K562 (cell line): ENCODE measurements around the gene METTL25B.

Source experiments
- CBFA2T3 ChIP-seq: fragments of 450-650 bp; IDR thresholded peaks from 2 replicates; pipeline ENCODE4 v1.6.1; 2017
- EP300 ChIP-seq: IDR thresholded peaks from 2 replicates; pipeline ENCODE4 v1.6.1; 2012; ENCODE audit warnings: low read length, improper control_type of control experiment
- MAZ ChIP-seq, 2 experiments: fragments of 450-650 bp in 1 of 2; sonication (generic) in 1 of 2; formaldehyde crosslinking; IDR thresholded peaks in 1 of 2; conservative IDR thresholded peaks in 1 of 2; 2 replicates each; pipeline versions ENCODE4 v1.4.0 to v1.5.0; 2020; ENCODE audit warnings: mild to moderate bottlenecking in 1 of 2, missing genetic modification reagents in 1 of 2
- POU5F1 ChIP-seq: fragments of 150-350 bp; IDR thresholded peaks from 2 replicates; pipeline ENCODE4 v1.6.1; 2014; ENCODE audit warnings: borderline replicate concordance, low read length, low read depth, mild to moderate bottlenecking; ENCODE audit not compliant: partially characterized antibody
- RFX5 ChIP-seq: IDR thresholded peaks from 2 replicates; pipeline ENCODE4 v1.6.1; 2011; ENCODE audit warnings: low read depth, mild to moderate bottlenecking, improper control_type of control experiment, low read length
- SREBF1 ChIP-seq: fragments of 150-350 bp; IDR thresholded peaks from 2 replicates; pipeline ENCODE4 v1.6.1; 2014; ENCODE audit warnings: antibody characterized with exemption, low read depth, low read length, borderline replicate concordance
- TF ChIP-seq, protein P1 (sequence below), 2 experiments: IDR thresholded peaks in 1 of 2; conservative IDR thresholded peaks in 1 of 2; 2 replicates each; pipeline ENCODE4 v1.6.1; 2016; ENCODE audit warnings: low read depth in 2 of 2, mild to moderate bottlenecking in 1 of 2, missing compliant biosample characterization in 1 of 2, missing genetic modification characterization in 1 of 2, moderate library complexity in 1 of 2
- TF ChIP-seq, protein P2 (sequence below): fragments of 450-650 bp; conservative IDR thresholded peaks from 2 replicates; pipeline ENCODE4 v1.6.1; 2016; ENCODE audit warnings: missing genetic modification characterization, low read depth, mild to moderate bottlenecking, missing compliant biosample characterization, moderate library complexity
- TF ChIP-seq, protein P3 (sequence below): fragments of 450-650 bp; IDR thresholded peaks from 2 replicates; pipeline ENCODE4 v1.6.1; 2017; ENCODE audit warnings: antibody characterized with exemption, mild to moderate bottlenecking
- TF ChIP-seq, protein P4 (sequence below): sonication (generic); formaldehyde crosslinking; IDR thresholded peaks from 2 replicates; pipeline ENCODE4 v1.8.0; 2022; ENCODE audit warnings: missing genetic modification reagents, mild to moderate bottlenecking, moderate library complexity, borderline replicate concordance

DNA sequence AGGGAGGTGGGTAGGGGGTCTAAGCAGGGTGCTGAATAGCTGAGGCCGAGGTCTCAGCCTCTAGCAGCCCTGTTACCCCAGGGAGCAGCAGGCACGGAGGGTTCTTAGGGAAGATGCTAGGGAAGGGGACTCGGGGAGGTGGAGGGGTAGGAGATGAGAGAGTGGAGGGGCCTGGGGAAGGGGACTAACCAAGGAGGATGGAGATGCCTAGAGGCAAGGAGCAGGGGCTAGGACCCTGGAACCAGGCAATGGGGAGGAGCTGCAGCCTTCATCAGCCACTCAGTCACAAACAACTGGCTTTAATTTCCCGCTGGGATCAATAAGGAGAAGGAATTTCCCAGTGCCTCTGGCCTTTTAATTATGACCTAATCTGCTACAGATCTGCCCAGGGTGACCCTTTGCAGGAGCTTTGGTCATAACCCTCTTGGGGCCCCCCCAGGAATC, 20.0 kb upstream of the METTL25B start:
- no peak for TF ChIP-seq POU5F1
- TF ChIP-seq, protein P1, sequence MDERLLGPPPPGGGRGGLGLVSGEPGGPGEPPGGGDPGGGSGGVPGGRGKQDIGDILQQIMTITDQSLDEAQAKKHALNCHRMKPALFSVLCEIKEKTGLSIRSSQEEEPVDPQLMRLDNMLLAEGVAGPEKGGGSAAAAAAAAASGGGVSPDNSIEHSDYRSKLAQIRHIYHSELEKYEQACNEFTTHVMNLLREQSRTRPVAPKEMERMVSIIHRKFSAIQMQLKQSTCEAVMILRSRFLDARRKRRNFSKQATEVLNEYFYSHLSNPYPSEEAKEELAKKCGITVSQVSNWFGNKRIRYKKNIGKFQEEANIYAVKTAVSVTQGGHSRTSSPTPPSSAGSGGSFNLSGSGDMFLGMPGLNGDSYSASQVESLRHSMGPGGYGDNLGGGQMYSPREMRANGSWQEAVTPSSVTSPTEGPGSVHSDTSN (CRISPR knock-in tag; IDR thresholded peaks at IDR 0.05; ENCODE audit: low read depth): no peak
- TF ChIP-seq, protein P1 (tag; conservative IDR thresholded peaks at IDR 0.05; ENCODE audit: low read depth): no peak
- TF ChIP-seq, protein P2, sequence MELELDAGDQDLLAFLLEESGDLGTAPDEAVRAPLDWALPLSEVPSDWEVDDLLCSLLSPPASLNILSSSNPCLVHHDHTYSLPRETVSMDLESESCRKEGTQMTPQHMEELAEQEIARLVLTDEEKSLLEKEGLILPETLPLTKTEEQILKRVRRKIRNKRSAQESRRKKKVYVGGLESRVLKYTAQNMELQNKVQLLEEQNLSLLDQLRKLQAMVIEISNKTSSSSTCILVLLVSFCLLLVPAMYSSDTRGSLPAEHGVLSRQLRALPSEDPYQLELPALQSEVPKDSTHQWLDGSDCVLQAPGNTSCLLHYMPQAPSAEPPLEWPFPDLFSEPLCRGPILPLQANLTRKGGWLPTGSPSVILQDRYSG (tag): no peak
- TF ChIP-seq EP300: no peak
- no peak for TF ChIP-seq RFX5
- TF ChIP-seq, protein P3, sequence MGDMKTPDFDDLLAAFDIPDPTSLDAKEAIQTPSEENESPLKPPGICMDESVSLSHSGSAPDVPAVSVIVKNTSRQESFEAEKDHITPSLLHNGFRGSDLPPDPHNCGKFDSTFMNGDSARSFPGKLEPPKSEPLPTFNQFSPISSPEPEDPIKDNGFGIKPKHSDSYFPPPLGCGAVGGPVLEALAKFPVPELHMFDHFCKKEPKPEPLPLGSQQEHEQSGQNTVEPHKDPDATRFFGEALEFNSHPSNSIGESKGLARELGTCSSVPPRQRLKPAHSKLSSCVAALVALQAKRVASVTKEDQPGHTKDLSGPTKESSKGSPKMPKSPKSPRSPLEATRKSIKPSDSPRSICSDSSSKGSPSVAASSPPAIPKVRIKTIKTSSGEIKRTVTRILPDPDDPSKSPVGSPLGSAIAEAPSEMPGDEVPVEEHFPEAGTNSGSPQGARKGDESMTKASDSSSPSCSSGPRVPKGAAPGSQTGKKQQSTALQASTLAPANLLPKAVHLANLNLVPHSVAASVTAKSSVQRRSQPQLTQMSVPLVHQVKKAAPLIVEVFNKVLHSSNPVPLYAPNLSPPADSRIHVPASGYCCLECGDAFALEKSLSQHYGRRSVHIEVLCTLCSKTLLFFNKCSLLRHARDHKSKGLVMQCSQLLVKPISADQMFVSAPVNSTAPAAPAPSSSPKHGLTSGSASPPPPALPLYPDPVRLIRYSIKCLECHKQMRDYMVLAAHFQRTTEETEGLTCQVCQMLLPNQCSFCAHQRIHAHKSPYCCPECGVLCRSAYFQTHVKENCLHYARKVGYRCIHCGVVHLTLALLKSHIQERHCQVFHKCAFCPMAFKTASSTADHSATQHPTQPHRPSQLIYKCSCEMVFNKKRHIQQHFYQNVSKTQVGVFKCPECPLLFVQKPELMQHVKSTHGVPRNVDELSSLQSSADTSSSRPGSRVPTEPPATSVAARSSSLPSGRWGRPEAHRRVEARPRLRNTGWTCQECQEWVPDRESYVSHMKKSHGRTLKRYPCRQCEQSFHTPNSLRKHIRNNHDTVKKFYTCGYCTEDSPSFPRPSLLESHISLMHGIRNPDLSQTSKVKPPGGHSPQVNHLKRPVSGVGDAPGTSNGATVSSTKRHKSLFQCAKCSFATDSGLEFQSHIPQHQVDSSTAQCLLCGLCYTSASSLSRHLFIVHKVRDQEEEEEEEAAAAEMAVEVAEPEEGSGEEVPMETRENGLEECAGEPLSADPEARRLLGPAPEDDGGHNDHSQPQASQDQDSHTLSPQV: no peak
- TF ChIP-seq CBFA2T3: no peak
- TF ChIP-seq, protein P4, sequence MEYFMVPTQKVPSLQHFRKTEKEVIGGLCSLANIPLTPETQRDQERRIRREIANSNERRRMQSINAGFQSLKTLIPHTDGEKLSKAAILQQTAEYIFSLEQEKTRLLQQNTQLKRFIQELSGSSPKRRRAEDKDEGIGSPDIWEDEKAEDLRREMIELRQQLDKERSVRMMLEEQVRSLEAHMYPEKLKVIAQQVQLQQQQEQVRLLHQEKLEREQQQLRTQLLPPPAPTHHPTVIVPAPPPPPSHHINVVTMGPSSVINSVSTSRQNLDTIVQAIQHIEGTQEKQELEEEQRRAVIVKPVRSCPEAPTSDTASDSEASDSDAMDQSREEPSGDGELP (CRISPR knock-in tag): no peak
- no peak for TF ChIP-seq SREBF1
- TF ChIP-seq MAZ (CRISPR knock-in tag; conservative IDR thresholded peaks at IDR 0.05 in 1 of 2, IDR thresholded peaks at IDR 0.05 in 1 of 2): no peak
